HG02885 (cell line): Measurements from ENCODE around the gene MRGPRF.

Source experiments
- ATAC-seq: cut with Tn5 transposase; IDR thresholded peaks from one replicate; pipeline ENCODE4 v1.9.1; 2021; ENCODE audit warnings: mild to moderate bottlenecking; ENCODE audit not compliant: unreplicated experiment, poor library complexity

The MRGPRF gene

DNA sequence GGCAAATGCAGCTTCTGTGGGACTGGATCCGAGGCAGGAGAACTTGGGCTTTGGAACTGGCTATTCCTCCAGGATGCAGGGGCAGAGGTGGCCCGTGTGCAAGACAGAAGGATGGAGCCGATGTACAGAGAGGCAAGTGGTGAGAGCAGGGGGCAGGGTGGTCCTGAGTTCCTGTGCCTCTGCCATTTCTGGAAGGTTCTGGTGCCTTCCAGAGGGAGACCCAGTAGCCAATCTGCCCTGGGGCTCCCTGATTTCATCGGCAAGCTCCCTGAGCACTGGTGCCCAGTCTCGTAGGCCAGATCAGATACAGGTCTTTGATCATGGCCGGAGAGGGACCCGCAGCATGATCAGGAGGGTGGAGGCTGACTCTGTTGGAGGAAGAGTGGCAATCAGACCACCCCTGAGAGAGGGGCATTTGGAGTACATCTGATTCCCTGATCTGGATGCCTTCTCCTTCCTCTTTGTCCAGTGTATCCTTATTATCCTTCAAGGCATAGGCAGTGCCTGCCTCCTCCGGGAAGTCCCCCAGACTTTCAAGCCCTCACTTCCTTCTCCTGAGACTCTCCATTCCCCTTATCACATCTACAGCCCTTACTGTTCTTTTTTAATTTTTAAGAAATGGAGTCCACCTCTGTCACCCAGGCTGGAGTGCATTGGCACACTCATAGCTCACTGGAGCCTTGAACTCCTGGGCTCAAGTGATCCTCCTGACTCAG, 42.0 kb downstream of the MRGPRF start:
- ATAC-seq: no peak

DNA sequence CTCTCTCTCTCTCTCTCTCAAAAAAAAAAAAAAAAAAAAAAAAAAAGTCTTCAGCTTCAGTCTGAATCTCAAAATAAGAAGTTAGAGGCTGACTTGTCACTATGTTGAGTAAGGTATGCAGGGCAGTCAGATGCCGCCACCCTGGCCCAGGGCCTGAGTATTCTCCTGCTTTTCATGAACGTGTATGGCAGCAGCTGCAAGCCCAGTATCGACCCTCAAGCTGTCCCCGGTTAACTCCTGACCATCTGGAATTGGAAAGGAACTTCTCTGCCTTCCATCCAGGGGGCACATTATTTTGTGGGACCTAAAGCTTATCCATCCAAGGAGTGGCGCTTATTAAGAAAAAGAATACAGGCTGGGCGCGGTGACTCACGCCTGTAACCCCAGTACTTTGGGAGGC, 43.7 kb downstream of the MRGPRF start:
- ATAC-seq: no peak

DNA sequence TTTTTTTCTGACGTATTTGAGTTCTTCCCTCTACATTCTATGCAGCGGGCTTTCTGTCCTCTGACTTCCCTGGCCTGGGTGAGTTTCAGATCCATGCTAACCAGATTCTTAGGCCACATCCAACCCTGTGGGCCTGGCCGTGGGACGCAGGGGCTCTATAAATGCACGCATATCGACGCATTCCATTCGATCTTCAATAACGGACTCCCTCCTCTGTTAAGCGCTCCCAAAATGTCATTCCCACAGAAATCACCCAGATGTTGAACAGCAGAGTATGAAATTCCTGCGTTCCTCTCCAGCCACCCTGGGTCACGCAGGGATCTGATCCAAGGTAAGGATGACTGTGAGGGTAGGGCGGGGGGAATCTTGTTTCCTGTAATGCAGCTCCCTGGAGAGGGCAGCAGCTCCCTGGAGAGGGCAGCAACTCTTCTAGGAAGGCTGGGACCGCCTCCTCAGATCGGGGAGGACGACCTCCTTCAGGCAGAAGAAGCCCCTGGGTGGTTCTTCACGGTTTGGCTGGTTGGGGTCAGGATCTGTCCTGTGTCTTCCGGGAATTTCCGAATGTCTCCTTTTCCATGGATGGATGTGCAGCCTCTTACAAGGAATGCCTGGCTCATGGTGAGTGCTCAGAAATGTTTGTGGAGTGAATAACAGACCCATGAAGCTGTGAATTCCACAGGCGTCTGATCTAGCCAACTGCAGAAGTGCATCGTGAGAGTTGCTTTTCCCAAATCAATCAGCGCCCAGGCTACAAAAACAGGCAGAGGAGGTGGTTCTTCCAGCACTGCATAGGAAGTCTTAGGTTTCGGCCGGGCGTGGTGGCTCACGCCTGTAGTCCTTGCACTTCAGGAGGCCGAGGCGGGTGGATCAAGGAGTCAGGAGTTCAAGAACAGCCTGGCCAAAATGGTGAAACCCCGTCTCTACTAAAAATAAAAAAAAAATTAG, 44.5 kb downstream of the MRGPRF start:
- no peak for ATAC-seq

DNA sequence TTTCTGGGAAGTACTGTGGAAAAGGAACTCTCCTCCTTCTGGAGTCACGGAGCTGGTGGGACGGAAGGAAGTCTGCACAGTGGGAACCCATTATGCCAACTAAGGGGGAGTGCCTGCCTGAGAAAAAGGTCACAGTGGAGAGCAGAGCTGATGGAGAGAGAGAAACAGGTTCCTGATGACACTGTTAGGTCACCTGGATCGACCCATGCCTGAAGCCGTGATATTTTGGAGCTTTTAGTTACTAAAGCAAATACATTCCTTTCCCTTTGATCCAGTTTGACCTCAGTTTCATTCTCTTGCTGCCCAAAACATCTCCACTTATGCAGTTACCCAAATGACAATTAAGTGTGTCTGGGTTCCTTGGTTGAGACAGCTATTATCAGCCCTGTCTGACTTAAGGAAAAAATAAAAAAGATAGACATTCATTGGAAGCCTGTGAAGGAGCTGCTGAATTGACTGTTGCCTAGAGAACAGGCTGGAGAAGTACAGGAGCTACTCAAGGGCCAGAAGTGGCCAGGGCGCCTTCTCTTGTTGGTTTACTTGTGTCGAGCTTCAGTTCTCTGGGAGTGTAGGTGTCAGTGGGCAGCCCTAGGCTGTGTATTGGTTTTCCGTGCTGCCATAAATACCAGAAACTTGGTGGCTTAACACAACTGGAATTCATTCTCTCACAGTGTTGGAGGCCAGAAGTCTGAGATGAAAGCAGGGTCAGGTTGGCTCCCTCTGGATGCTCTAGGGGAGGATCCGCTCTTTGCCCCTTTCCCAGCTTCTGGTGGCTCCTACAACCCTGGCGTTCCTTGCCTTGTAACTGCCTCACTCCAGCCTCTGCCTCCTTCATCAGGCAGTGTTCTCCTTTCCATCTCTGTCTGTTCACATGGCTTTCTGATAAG, 45.9 kb downstream of the MRGPRF start:
- no peak for ATAC-seq

DNA sequence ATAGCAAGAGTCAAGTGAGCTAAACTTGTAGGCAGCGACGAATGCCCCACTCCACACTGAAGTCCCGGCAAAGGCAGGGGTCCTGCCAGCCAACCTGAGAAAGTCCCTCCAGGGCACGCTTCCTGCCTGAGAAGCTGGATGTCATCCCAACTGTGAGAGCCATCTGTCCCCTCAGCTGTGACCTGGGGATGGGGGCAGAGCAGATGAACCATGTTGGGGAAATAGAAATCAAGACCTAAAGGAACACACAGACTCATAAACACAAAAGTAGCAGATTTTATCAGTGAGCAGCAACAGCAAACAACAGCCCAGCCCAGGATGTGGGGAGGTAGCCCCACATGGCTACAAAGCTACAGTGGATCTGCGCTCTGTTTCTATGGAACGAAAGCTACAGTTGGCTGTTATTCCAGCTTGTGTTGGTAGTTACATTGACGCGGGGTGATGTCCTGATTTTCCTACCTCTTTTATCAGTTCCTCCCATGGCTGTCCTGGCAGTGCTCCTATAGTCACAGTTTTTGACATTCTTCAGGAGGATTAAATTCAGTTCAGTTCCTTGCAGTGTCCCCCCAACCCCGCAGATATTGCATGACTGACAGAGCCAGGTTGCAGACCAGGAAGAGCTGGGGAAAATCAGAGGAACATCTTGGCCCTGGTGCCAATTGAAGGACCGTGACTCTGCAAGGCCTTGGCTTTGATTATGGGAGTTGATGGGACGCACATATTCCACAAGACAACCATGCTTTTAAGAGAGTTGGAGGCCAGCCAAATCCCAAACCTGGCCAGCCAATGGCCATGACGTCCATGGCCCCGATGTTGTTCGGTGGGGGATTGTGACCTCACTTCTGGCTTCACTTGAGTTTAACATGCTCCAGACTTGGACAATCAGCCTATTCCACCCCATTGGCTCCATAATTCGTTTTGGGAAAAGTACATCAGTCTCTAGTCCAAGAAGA, 46.9 kb downstream of the MRGPRF start:
- no peak for ATAC-seq

DNA sequence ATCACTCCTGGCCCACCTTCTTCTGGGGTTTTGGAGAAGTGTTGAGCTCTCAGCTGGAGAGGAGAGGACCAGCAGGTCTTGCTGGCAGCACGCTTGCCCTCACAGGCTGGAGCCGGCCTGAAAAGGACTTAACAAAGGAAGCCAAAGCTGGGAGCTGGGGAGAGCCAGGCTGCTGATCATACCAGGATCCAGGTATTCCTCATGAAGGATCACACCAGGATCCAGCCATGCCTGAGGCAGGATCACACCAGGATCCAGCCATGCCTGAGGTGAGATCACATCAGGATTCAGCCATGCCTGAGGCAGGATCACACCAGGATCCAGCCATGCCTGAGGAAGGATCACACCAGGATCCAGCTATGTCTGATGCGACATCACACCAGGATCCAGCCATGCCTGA, 49.3 kb downstream of the MRGPRF start:
- ATAC-seq: no peak

DNA sequence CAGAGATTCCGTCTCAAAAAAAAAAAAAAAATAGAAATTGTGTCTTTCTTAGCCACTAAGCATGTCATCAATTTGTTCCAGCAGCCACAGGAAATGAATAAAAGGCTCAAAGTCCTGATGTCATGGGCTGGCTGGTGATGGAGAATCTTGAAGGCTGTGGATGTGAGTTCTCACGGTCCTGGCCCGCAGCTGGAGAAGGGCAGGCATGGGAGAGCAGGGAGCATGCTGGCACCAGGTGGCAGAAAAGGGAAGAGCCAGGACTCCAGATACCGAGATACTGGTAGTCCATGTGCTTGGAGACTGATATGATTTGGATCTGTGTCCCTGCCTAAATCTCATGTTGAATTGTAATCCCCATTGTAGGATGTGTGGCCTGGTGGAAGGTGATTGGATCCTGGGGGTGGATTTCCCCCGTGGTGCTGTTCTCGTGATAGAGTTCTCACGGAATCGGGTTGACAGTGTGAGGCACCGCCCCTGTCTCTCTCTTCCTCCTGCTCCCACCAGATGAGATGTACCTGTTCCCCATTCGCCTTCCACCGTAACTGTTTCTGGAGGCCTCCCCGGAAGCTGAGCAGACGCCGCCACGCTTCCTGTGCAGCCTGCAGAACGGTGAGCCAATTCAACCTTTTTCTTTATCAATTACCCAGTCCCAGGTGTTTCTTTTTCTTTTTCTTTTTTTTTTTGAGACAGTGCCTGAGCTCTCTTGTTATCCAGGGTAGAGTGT, 50.4 kb downstream of the MRGPRF start:
- ATAC-seq: no peak

DNA sequence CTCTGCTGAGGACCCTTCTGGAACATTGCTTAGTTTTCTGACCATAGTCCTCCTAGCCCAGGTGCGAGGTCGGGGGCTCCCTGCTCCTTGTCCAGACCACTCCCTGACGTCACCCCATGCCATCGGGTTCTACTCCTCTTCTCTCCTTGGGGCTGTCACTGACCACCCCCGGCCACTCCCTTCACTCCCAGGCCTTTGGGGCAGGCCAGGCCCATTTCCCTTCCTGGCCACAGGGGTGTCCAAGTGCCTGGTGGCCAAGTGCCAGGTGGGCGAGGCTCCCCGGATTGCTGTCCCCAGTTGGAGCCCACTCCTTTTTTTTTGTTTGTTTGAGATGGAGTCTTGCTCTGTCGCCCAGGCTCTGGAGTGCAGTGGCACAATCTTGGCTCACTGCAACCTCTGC, 51.8 kb downstream of the MRGPRF start:
- ATAC-seq: no peak

DNA sequence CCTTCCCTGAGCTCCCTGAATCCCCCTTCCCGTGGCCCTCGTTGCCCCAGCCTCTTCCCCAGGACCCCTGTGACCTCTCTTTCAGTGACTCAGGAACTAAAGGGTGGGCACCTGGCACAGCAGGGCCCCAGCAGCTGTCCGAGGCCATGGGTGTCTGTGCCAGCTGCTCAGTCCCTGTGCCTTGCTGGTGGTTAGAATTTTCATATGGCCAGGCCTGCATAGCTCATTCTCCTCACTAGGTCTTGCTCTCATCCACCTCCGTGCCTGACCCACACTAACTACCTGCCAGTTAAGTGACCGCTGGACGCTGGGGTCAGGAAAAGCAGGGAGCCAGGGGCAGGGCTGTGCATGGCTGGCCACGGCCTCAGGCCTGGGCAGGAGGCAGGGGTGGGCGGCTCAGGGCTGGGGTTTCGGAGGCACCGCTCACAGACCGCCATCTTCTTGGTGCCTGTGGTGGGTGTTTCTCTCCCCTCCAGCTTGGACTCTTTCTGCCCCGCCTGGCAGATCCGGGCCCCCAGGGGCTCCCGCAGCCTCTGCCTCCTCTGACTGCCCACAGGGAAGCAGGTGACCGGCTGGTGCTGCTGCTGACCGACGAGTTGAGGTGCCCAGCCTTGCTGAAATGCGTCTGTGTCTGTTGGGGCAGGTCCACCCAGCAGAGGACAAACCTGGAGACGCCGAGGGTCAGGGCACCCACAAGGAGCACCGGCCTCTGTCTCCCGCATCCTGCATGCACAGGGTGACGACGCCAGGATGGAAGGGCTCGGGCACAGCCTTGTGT, 52.6 kb downstream of the MRGPRF start:
- no peak for ATAC-seq

DNA sequence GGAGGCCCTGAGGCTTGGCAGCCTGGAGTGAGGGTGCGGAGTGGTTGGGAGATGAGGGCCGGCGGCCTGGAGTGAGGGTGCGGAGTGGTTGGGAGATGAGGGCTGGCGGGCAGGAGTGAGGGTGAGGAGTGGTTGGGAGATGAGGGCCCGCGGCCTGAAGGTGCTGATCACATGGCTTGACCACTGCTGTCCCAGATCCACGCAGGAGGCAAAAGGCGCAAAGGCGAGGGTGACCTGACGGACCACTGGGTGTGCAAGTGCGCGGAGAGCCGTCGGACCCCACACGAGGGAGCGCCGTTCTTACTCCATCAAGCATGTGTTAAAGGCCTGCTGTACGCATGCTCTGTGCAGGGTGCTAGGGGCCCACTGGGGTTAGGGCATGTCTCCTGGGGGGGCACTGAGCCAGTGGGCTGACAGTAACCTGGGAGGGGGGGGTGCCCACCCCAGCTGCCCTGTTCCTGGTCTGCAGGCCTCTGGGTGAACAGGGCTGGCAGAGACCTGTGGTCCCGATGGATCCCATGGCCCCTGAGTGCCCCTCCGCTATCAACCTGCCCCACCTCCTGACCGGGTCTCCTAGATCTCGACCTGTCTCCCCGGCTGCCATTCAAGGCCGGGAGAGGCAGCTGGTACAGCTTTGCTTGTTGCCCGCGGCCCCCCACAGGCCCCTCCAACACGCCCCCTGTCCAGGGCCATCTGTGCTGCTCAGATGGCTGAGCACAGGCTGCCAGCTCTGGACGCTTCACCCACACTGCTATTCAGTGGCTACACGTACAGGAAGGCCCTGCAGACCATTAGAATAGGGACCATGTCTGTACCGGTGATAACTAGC, 53.4 kb downstream of the MRGPRF start:
- no peak for ATAC-seq

DNA sequence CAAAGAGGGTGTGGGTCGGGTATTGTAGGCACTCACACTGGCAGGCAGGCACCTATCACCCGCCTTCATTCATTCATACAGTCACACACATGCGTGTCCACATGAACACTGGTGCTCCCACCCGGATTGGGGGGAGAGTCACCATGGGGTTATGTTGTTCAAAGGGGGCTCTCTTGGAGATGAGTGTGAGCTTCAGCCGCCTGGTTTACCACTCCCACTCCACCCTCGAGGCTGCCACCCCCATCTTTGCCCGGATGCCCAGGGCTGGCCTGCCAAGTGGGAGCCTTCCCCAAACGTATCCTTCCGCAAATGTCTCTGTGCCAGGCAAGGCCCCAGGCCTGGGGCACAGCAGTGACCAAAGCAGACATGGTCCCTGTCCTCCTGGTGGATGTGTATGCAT, 54.8 kb downstream of the MRGPRF start:
- ATAC-seq: no peak

DNA sequence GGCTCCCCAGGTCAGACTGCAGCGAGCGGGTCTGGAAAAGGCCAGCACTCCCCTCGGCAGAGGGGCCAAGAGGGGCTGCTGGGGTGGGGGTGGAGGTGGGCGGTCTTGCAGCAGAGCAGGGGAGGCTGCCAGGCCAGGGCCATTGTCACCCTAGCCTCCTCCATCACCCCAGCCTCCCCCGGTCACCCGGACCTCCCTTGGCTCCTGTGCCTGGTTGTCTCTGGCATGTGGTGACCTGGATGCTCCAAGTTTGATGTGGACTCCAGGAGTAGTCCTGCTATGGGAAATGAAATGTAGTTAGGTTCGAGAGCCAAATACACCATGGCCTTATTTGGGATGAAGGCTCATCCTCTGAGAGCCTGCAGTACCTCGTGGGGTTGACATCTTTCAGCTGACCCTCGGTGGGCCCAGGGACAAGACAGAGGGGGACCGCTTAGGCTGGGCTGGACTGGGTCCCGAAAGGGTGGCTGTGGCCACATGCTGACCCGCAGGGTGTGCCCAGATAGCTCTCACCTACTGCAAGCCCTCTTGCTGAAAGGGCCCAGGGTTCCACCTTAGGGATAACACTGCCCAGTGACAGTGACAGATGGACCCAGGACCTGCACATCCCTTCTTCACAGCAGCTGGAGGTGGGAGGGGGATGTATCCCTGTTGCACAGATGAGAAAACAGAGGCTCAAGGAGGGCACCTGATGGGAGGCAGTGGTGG, 56.3 kb downstream of the MRGPRF start:
- ATAC-seq: no peak

DNA sequence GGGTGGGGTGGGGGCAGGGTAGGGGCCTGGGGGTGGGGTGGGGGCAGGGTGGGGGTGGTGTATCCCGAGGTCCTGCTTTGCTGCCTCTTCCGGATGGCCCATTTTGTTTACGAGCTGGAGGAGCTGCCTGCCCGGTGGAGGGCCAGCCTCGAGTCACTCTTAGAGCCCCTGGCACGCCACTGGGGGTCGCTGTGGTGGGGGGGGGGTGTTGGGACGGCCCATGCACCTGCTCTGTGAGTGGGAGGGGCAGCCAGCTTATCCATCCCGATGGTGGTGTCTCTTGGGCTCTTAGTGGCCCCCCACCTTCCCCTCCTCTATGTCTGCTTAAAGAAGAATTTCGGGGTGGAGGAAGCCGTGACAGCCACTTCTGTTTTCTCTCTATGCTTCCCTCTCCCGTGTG, 56.9 kb downstream of the MRGPRF start:
- ATAC-seq: no peak

DNA sequence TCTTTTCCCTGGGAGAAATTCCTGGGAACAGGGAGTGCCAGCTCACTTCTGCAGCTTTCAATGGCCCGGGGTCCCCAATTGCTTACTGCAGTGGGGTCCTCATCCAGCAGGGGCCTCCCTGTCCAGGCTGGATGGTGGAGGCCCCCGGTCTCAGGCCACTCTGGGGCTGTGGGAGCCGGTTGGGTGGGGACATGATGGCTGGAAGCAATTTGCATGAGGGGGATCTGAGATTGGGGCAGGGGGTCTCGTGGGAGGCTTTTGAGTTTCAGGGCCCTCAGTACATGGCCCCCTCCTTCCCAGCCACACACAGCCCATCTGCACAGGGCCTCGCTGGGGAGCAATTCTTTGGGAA, 57.5 kb downstream of the MRGPRF start:
- ATAC-seq: no peak

DNA sequence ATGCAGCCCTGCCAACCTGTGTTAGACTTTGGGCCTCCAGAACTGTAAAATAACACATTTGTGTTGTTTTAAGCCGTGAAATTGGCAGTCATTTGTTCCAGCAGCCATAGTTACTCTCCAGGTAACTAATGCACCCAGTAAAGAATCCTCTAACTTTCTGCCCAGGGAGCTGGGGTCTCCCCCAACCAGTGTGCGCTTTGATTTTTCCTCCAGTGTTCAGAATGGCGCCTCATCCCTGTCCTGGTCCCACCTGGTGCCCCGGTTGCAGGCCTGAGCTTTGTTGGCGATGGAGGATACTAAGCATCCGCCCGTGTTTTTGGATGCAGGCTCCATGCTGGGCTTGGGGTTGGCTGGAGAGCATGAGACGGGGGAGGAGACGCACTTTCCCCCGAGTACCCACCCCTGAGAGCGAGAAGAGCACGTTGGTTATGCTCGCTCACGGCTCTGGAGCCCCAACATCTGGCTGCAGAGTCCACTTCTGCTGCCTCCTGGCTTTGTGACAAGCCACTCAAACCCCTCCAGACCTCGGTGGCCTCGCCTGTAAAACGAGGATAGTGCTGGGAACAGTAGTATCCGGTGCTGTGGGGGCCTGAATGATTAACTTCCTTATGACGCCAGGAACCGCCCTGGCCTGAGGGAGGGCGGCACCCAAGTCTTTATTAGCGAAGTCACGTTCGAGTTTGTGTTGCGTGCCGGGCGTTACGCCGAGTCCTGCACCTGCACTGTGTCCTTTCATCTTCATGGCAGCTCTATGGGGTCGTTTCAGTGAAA, 58.0 kb downstream of the MRGPRF start:
- ATAC-seq: no peak
